ENCODE results near the gene C12orf54.

GRCh38 chr12:48446161-48446776, 36.0 kb upstream of the C12orf54 start:
- TF ChIP-seq, protein P1, sequence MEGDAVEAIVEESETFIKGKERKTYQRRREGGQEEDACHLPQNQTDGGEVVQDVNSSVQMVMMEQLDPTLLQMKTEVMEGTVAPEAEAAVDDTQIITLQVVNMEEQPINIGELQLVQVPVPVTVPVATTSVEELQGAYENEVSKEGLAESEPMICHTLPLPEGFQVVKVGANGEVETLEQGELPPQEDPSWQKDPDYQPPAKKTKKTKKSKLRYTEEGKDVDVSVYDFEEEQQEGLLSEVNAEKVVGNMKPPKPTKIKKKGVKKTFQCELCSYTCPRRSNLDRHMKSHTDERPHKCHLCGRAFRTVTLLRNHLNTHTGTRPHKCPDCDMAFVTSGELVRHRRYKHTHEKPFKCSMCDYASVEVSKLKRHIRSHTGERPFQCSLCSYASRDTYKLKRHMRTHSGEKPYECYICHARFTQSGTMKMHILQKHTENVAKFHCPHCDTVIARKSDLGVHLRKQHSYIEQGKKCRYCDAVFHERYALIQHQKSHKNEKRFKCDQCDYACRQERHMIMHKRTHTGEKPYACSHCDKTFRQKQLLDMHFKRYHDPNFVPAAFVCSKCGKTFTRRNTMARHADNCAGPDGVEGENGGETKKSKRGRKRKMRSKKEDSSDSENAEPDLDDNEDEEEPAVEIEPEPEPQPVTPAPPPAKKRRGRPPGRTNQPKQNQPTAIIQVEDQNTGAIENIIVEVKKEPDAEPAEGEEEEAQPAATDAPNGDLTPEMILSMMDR (IDR thresholded peaks at IDR 0.05; ENCODE audit: control extremely low read depth in 1 of 3, insufficient read depth in 1 of 3, low read depth in 1 of 3, low read length in 3 of 3) = no peak
- no peak for TF ChIP-seq POLR2AphosphoS5 (IDR thresholded peaks at IDR 0.05; ENCODE audit: low read depth, low read length)
- TF ChIP-seq NANOG (IDR thresholded peaks at IDR 0.05; ENCODE audit: insufficient read depth, low read depth, low read length, poor library complexity, severe bottlenecking) = no peak
- TF ChIP-seq SIRT6 (IDR thresholded peaks at IDR 0.05; ENCODE audit: low read length) = no peak
- TF ChIP-seq KDM1A (IDR thresholded peaks at IDR 0.05; ENCODE audit: borderline replicate concordance, low read length) = no peak
- TF ChIP-seq CHD2 (IDR thresholded peaks at IDR 0.05; ENCODE audit: low read length) = no peak
- TF ChIP-seq CREB1 (IDR thresholded peaks at IDR 0.05) = no peak
- TF ChIP-seq EGR1 (IDR thresholded peaks at IDR 0.05; ENCODE audit: borderline replicate concordance, low read depth, low read length) = no peak
- no peak for TF ChIP-seq SAP30 (IDR thresholded peaks at IDR 0.05; ENCODE audit: insufficient read depth, insufficient replicate concordance, low read length)
